ENCODE measurements around the gene BEND4.

DNA sequence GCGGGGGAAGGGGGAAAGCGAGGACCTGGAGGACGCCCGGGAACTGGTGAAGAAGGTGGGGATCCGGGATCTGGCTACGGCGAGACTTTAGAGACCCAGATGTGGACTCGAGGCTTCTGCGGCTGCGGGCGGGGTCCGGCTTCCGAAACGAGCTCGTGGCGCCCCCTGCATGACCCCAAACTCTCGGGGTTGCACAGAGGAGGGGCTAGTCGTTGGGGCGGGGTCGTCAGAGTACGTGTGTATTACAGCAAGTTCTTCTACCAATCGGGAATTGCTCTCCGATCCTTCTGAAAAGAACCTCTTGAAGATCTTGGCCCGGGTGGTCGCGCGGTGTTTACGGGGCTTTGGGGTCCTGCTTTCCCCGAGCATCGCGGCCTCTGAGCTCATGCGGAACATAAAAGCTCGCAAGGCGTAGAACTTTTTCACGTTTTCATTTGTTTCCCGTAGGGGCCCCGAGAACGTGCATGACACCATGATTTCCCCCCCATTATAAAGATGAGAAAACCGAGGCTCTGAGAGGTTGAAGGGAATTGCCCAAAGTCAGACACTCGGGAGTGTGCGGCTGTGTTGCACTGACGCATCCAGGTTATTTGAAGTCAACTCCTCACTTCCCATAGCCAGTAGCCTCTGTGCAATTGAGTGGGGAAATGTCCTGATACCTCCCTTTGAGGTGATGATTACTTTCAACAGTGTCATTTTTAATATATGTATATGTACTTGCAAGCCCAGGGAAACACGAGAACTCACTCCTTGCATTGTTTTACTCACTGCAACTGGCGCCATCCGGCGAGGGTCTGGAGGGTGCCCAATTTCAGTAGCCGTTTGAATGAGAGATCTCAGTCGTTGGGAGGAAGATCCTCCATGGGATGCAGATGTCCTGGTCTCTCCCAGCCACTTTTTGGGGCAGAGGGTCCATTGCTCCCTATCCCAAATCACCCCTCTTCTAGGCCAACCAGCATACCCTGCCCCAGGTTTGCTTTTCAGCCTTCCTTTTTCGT lies at the start of gene BEND4:
- TF ChIP-seq, protein P1, sequence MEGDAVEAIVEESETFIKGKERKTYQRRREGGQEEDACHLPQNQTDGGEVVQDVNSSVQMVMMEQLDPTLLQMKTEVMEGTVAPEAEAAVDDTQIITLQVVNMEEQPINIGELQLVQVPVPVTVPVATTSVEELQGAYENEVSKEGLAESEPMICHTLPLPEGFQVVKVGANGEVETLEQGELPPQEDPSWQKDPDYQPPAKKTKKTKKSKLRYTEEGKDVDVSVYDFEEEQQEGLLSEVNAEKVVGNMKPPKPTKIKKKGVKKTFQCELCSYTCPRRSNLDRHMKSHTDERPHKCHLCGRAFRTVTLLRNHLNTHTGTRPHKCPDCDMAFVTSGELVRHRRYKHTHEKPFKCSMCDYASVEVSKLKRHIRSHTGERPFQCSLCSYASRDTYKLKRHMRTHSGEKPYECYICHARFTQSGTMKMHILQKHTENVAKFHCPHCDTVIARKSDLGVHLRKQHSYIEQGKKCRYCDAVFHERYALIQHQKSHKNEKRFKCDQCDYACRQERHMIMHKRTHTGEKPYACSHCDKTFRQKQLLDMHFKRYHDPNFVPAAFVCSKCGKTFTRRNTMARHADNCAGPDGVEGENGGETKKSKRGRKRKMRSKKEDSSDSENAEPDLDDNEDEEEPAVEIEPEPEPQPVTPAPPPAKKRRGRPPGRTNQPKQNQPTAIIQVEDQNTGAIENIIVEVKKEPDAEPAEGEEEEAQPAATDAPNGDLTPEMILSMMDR (IDR thresholded peaks at IDR 0.05) = no peak
- no peak for TF ChIP-seq POLR2A (IDR thresholded peaks at IDR 0.05)

Measured in body of pancreas (tissue), 4 donors.